Measurements from ENCODE around the gene CENPT. TPM values are rescaled to one million over a fixed set of nuclear protein-coding genes. Genes with fewer than 3 reads are reported as not detected.

The CENPT gene
- total RNA-seq, 2 experiments from 2014 or later, result 43.7 to 45.8 TPM

- Mint-ChIP-seq H3K27ac (peak overlapping the region; percentile 53), H3K36me3 (ENCODE audit: low read depth) (peaks cover 11% of the 10 kb centered on the region), H3K4me1 (ENCODE audit: low read depth) (peaks cover 21% of the 10 kb centered on the region), H3K27me3 (ENCODE audit: low read depth) (no peaks in the 10 kb centered on the region), H3K9me3 (no peaks in the 10 kb centered on the region), H3K4me3 (no peak overlapping the region)
- intact Hi-C loops (cut with micrococcal nuclease), result no loop called here
- DNase-seq, result no peak
- CTCF ChIA-PET, result interaction anchor here (1.9 to 2.6 kb wide), 4 partner anchors 10 to 104 kb away, joined by 5 to 11 read pairs (median 8); partner anchors contain the start of gene NRN1L
Observed at GRCh38 chr16:67861877-67862276, 14.4 kb upstream of the CENPT start.

- CTCF ChIA-PET, result interaction anchor here (0.6 to 2.6 kb wide), 5 partner anchors 23 to 82 kb away, joined by 3 to 11 read pairs (median 4); partner anchors contain the start of gene NRN1L
- DNase-seq, result no peak
- Mint-ChIP-seq H3K4me3 (no peak overlapping the region), H3K9me3 (no peaks in the 10 kb centered on the region), H3K4me1 (ENCODE audit: low read depth) (peaks cover 25% of the 10 kb centered on the region), H3K36me3 (ENCODE audit: low read depth) (peaks cover 8% of the 10 kb centered on the region), H3K27ac (no peak overlapping the region), H3K27me3 (ENCODE audit: low read depth) (no peaks in the 10 kb centered on the region)
- intact Hi-C loops (cut with micrococcal nuclease), result no loop called here
Observed at GRCh38 chr16:67860589-67861398, 13.3 kb upstream of the CENPT start.

GRCh38 chr16:67858500-67858899 is 11.0 kb upstream of the CENPT start:
- Mint-ChIP-seq H3K9me3 (no peaks in the 10 kb centered on the region), H3K4me3 (no peak overlapping the region), H3K4me1 (ENCODE audit: low read depth) (peaks cover 39% of the 10 kb centered on the region), H3K27ac (no peak overlapping the region), H3K27me3 (ENCODE audit: low read depth) (no peaks in the 10 kb centered on the region), H3K36me3 (ENCODE audit: low read depth) (peaks cover 5% of the 10 kb centered on the region)
- CTCF ChIA-PET, result interaction anchor here (0.6 to 1.7 kb wide), 2 partner anchors 42 to 263 kb away, joined by 3 to 8 read pairs; no protein-coding TSS in a partner anchor
- intact Hi-C loops (cut with micrococcal nuclease), result no loop called here
- no peak for DNase-seq

GRCh38 chr16:67857547-67858233 is 10.2 kb upstream of the CENPT start:
- DNase-seq, result no peak
- peaks cover 39% of the 10 kb centered on the region for H3K4me1 Mint-ChIP-seq (ENCODE audit: low read depth)
- no peaks in the 10 kb centered on the region for H3K9me3 Mint-ChIP-seq
- intact Hi-C loops (cut with micrococcal nuclease), result no loop called here
- peaks cover 5% of the 10 kb centered on the region for H3K36me3 Mint-ChIP-seq (ENCODE audit: low read depth)
- H3K4me3 Mint-ChIP-seq, result no peak overlapping the region
- no peaks in the 10 kb centered on the region for H3K27me3 Mint-ChIP-seq (ENCODE audit: low read depth)
- no peak overlapping the region for H3K27ac Mint-ChIP-seq
- CTCF ChIA-PET, result interaction anchor here (1.3 to 1.7 kb wide), 2 partner anchors 26 to 42 kb away, joined by 4 to 8 read pairs; no protein-coding TSS in a partner anchor

DNA sequence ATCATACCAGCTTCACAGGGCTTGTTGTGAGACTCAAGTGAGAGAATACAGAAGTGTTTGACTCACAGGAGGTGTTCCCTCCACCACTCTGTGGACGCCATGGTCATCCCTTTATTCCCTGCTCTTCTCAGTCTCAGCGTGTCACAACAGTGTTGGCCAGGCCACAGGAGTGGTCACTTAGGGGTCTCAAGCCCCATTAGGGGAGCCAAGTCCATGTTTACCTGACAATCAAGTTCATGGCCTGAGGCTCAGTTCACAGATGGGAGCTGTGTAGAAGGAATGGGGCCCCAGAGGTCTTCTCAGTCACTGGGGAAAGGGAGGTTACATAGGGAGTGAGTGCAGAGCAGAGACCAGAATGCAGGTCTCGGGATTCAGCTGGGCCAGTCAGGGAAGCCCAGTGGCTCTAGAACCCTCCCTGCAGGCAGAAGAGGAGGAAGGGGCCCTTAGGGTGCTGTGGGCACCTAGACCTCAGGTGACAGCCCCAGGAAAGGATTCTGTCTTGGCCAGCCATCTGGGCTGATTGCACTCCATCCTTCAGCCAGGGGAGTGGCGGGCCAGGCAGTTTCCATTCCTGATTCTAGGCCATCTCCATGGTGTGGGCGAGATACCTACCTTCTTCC is 9.5 kb upstream of the CENPT start:
- Mint-ChIP-seq H3K9me3 (no peaks in the 10 kb centered on the region), H3K27ac (no peak overlapping the region), H3K4me1 (ENCODE audit: low read depth) (peaks cover 40% of the 10 kb centered on the region), H3K27me3 (ENCODE audit: low read depth) (no peaks in the 10 kb centered on the region), H3K36me3 (ENCODE audit: low read depth) (peaks cover 5% of the 10 kb centered on the region), H3K4me3 (no peak overlapping the region)
- intact Hi-C loops (cut with micrococcal nuclease), result no loop called here
- CTCF ChIA-PET, result interaction anchor here (1.3 to 1.7 kb wide), 2 partner anchors 27 to 41 kb away, joined by 4 to 8 read pairs; no protein-coding TSS in a partner anchor
- DNase-seq, result no peak

- H3K27me3 Mint-ChIP-seq (ENCODE audit: low read depth), result no peaks in the 10 kb centered on the region
- DNase-seq, result no peak
- H3K36me3 Mint-ChIP-seq (ENCODE audit: low read depth), result peaks cover 3% of the 10 kb centered on the region
- H3K27ac Mint-ChIP-seq, result peak overlapping the region; percentile 8
- no peak overlapping the region for H3K4me3 Mint-ChIP-seq
- intact Hi-C loops (cut with micrococcal nuclease), result no loop called here
- H3K9me3 Mint-ChIP-seq, result no peaks in the 10 kb centered on the region
- CTCF ChIA-PET, result no interaction called here
- H3K4me1 Mint-ChIP-seq (ENCODE audit: low read depth), result peaks cover 34% of the 10 kb centered on the region
Observed at GRCh38 chr16:67855789-67856188, 8.3 kb upstream of the CENPT start.

GRCh38 chr16:67853670-67854069 is 6.2 kb upstream of the CENPT start:
- peaks cover 42% of the 10 kb centered on the region for H3K4me1 Mint-ChIP-seq (ENCODE audit: low read depth)
- H3K27ac Mint-ChIP-seq, result no peak overlapping the region
- intact Hi-C loops (cut with micrococcal nuclease), result no loop called here
- CTCF ChIA-PET, result interaction anchor here (2.7 kb wide), 1 partner anchor 37 kb away, joined by 8 read pairs; no protein-coding TSS in a partner anchor
- no peak for DNase-seq
- H3K36me3 Mint-ChIP-seq (ENCODE audit: low read depth), result peaks cover 5% of the 10 kb centered on the region
- H3K27me3 Mint-ChIP-seq (ENCODE audit: low read depth), result no peaks in the 10 kb centered on the region
- no peak overlapping the region for H3K4me3 Mint-ChIP-seq
- H3K9me3 Mint-ChIP-seq, result no peaks in the 10 kb centered on the region

DNA sequence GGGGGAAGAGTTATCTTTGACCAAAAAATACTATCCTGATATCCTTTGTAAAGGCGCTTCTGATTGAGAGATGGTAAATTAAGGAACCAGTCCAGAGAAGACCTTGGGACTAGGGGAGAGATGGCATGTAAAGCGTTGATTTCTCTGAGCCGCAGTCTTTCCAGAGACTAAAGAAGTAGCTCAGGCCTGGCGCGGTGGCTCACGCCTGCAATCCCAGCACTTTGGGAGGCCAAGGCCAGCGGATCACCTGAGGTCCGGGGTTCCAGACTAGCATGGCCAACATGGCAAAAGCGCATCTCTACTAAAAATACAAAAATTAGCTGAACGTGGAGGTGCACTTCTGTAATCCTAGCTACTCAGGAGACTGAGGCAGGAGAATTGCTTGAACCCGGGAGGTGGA is 625 bp upstream of the CENPT start:
- Mint-ChIP-seq H3K4me1 (ENCODE audit: low read depth) (peaks cover 48% of the 10 kb centered on the region), H3K27ac (peak overlapping the region; percentile 36), H3K9me3 (no peaks in the 10 kb centered on the region), H3K4me3 (peak overlapping the region; percentile 92), H3K36me3 (ENCODE audit: low read depth) (peaks cover 5% of the 10 kb centered on the region), H3K27me3 (ENCODE audit: low read depth) (no peaks in the 10 kb centered on the region)
- CTCF ChIA-PET, result interaction anchor here (0.9 to 1.8 kb wide), 5 partner anchors 19 to 326 kb away, joined by 3 to 8 read pairs (median 3); no protein-coding TSS in a partner anchor
- intact Hi-C loops (cut with micrococcal nuclease), result no loop called here
- DNase-seq, result no peak

- DNase-seq, result peak; percentile 98
- H3K4me1 Mint-ChIP-seq (ENCODE audit: low read depth), result peaks cover 50% of the 10 kb centered on the region
- H3K27me3 Mint-ChIP-seq (ENCODE audit: low read depth), result no peaks in the 10 kb centered on the region
- intact Hi-C loops (cut with micrococcal nuclease), result loop anchor here (1.0 to 2.0 kb wide), 12 partner anchors 13 to 464 kb away; partner anchors contain the start of genes ACD, CTCF, NFATC3 and PARD6A
- peak within 1 kb of the TSS; percentile 92 for H3K27ac Mint-ChIP-seq
- no peaks in the 10 kb centered on the region for H3K9me3 Mint-ChIP-seq
- H3K36me3 Mint-ChIP-seq (ENCODE audit: low read depth), result peaks cover 6% of the 10 kb centered on the region
- H3K4me3 Mint-ChIP-seq, result peak within 1 kb of the TSS; percentile 92
- CTCF ChIA-PET, result interaction anchor here (0.6 to 4.2 kb wide), 5 partner anchors 31 to 571 kb away, joined by 3 to 35 read pairs (median 3); no protein-coding TSS in a partner anchor
Observed at GRCh38 chr16:67846320-67847063, 1.0 kb downstream of the CENPT start, which contains the start of gene NUTF2. NUTF2 (plus strand) TSS chr16:67846933; CDS start chr16:67865131, 18,198 bp downstream.

GRCh38 chr16:67846063-67846319 is 1.5 kb downstream of the CENPT start:
- H3K4me3 Mint-ChIP-seq, result peak overlapping the region; percentile 81
- intact Hi-C loops (cut with micrococcal nuclease), result loop anchor here (1.0 to 2.0 kb wide), 12 partner anchors 13 to 464 kb away; partner anchors contain the start of genes ACD, CTCF, NFATC3 and PARD6A
- CTCF ChIA-PET, result interaction anchor here (0.6 to 4.2 kb wide), 6 partner anchors 9 to 571 kb away, joined by 3 to 35 read pairs (median 3); no protein-coding TSS in a partner anchor
- no peaks in the 10 kb centered on the region for H3K9me3 Mint-ChIP-seq
- H3K27ac Mint-ChIP-seq, result peak overlapping the region; percentile 92
- no peak for DNase-seq
- peaks cover 6% of the 10 kb centered on the region for H3K36me3 Mint-ChIP-seq (ENCODE audit: low read depth)
- H3K4me1 Mint-ChIP-seq (ENCODE audit: low read depth), result peaks cover 52% of the 10 kb centered on the region
- no peaks in the 10 kb centered on the region for H3K27me3 Mint-ChIP-seq (ENCODE audit: low read depth)

GRCh38 chr16:67845291-67846062 is 2.0 kb downstream of the CENPT start:
- peak overlapping the region; percentile 81 for H3K4me3 Mint-ChIP-seq
- CTCF ChIA-PET, result interaction anchor here (0.6 to 4.2 kb wide), 10 partner anchors 8 to 1123 kb away, joined by 3 to 35 read pairs (median 3); no protein-coding TSS in a partner anchor
- no peaks in the 10 kb centered on the region for H3K27me3 Mint-ChIP-seq (ENCODE audit: low read depth)
- intact Hi-C loops (cut with micrococcal nuclease), result loop anchor here (1.0 to 2.0 kb wide), 12 partner anchors 12 to 465 kb away; partner anchors contain the start of genes ACD, CTCF, NFATC3 and PARD6A
- peak overlapping the region; percentile 92 for H3K27ac Mint-ChIP-seq
- peaks cover 6% of the 10 kb centered on the region for H3K36me3 Mint-ChIP-seq (ENCODE audit: low read depth)
- DNase-seq, result peak; percentile 19
- H3K9me3 Mint-ChIP-seq, result no peaks in the 10 kb centered on the region
- H3K4me1 Mint-ChIP-seq (ENCODE audit: low read depth), result peaks cover 52% of the 10 kb centered on the region
